Measurements from ENCODE around the gene STK38. TPM values are rescaled to one million over a fixed set of nuclear protein-coding genes. Genes with fewer than 3 reads are reported as not detected.

Gene STK38
- polyA plus RNA-seq, 2 of the 4 experiments (the other 2 are of a cell fraction), result 30.0 to 30.9 TPM

DNA sequence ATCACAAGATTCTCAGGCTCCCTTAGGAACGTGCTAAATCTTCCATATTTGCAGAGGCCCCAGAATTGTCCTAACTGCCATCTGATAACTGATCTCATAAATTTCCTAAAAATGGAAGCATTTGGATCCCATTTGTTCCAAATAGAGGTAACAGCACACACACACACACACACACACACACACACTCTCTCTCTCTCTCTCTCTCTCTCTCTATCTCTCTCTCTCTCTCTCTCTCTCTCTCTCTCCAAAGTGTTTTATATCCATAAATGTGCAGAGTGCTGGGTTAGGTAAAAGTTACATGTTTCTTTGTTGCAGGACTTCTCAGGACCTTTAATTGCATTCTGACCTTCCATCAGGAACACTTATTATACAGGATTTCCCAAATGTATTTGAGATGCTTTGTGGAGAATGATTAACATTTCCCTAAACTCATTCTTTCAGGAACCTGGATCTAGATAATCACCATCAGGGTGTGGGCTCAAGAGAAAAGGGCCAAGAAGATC is 8.5 kb upstream of the STK38 start (continued):
- TF ChIP-seq TP53 (CRISPR knock-in tag; IDR thresholded peaks at IDR 0.05) (no peak), EHMT2 (IDR thresholded peaks at IDR 0.05; ENCODE audit: low read depth) (no peak), SMC3 (IDR thresholded peaks at IDR 0.05) (no peak), JUN (IDR thresholded peaks at IDR 0.05) (no peak), HOXB13 (CRISPR knock-in tag; IDR thresholded peaks at IDR 0.05; ENCODE audit: low read depth) (no peak)
- TF ChIP-seq, protein P1, sequence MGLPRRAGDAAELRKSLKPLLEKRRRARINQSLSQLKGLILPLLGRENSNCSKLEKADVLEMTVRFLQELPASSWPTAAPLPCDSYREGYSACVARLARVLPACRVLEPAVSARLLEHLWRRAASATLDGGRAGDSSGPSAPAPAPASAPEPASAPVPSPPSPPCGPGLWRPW (IDR thresholded peaks at IDR 0.05), result no peak
- TF ChIP-seq, protein P2, sequence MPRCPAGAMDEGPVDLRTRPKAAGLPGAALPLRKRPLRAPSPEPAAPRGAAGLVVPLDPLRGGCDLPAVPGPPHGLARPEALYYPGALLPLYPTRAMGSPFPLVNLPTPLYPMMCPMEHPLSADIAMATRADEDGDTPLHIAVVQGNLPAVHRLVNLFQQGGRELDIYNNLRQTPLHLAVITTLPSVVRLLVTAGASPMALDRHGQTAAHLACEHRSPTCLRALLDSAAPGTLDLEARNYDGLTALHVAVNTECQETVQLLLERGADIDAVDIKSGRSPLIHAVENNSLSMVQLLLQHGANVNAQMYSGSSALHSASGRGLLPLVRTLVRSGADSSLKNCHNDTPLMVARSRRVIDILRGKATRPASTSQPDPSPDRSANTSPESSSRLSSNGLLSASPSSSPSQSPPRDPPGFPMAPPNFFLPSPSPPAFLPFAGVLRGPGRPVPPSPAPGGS (IDR thresholded peaks at IDR 0.05), result no peak

- 92% methylated on average over 1 of the region's 1 CpG for WGBS (ENCODE audit: missing lambda C conversion rate)
- ChIA-PET POLR2A (no interaction called here), CTCF (interaction anchor here (1.1 kb wide), 1 partner anchor 64 kb away, joined by 3 read pairs; no protein-coding TSS in a partner anchor)
- ATAC-seq, result no peak
- Histone ChIP-seq H3K4me1 (peaks cover 11% of the 10 kb centered on the region), H3K27ac (no peak overlapping the region), H3K4me2 (no peak overlapping the region), H3K4me3 (no peak overlapping the region), H3K9me3 (no peaks in the 10 kb centered on the region)
- no peak for TF ChIP-seq JUN (IDR thresholded peaks at IDR 0.05)
- no peak for TF ChIP-seq SMC3 (IDR thresholded peaks at IDR 0.05)
- no peak for TF ChIP-seq KDM5A (IDR thresholded peaks at IDR 0.05)
- TF ChIP-seq, protein P3, sequence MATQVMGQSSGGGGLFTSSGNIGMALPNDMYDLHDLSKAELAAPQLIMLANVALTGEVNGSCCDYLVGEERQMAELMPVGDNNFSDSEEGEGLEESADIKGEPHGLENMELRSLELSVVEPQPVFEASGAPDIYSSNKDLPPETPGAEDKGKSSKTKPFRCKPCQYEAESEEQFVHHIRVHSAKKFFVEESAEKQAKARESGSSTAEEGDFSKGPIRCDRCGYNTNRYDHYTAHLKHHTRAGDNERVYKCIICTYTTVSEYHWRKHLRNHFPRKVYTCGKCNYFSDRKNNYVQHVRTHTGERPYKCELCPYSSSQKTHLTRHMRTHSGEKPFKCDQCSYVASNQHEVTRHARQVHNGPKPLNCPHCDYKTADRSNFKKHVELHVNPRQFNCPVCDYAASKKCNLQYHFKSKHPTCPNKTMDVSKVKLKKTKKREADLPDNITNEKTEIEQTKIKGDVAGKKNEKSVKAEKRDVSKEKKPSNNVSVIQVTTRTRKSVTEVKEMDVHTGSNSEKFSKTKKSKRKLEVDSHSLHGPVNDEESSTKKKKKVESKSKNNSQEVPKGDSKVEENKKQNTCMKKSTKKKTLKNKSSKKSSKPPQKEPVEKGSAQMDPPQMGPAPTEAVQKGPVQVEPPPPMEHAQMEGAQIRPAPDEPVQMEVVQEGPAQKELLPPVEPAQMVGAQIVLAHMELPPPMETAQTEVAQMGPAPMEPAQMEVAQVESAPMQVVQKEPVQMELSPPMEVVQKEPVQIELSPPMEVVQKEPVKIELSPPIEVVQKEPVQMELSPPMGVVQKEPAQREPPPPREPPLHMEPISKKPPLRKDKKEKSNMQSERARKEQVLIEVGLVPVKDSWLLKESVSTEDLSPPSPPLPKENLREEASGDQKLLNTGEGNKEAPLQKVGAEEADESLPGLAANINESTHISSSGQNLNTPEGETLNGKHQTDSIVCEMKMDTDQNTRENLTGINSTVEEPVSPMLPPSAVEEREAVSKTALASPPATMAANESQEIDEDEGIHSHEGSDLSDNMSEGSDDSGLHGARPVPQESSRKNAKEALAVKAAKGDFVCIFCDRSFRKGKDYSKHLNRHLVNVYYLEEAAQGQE (IDR thresholded peaks at IDR 0.05), result no peak
- TF ChIP-seq BHLHE40 (IDR thresholded peaks at IDR 0.05; ENCODE audit: low read depth, low read length), result no peak
- TF ChIP-seq, protein P2 (IDR thresholded peaks at IDR 0.05), result no peak
- TF ChIP-seq ZC3H11A (IDR thresholded peaks at IDR 0.05), result no peak
- no peak for TF ChIP-seq JUNB (IDR thresholded peaks at IDR 0.05)
- TF ChIP-seq RNF2 (IDR thresholded peaks at IDR 0.05; ENCODE audit: borderline replicate concordance, low read depth), result no peak
- TF ChIP-seq NR3C1 (IDR thresholded peaks at IDR 0.05), result no peak
- FAIRE-seq, result no peak
- DNase-seq (ENCODE audit: low read depth in 1 of 2, low spot score in 1 of 2), result no peak
Observed at GRCh38 chr6:36550473-36551000, 3.3 kb upstream of the STK38 start.

DNA sequence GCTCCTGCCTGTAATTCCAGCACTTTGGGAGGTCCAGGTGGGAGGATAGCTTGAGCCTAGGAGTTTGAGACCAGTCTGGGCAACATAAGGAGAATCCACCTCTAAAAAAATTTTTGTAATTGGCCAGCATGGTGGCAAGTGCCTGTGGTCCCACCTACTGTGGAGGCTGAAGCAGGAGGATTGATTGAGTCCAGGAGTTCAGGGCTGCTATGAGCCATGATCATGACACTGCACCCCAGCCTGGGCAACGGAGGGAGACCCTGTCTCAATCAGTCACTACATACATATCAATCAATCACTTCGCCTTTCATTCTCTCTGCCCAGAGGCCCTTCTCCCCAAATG is 1.1 kb upstream of the STK38 start:
- WGBS (ENCODE audit: missing lambda C conversion rate), result 100% methylated on average over 2 of the region's 2 CpGs
- POLR2A ChIA-PET, result no interaction called here
- peak overlapping the region; percentile 56; the same call in 1 of the 3 replicates for H3K4me2 ChIP-seq
- peaks cover 27% of the 10 kb centered on the region for H3K4me1 ChIP-seq
- H3K27ac ChIP-seq, result peak overlapping the region in 1 of 2 experiments; percentile 99; a peak in 3 of 6 replicates
- H3K4me3 ChIP-seq, result no peak overlapping the region
- DNase-seq (ENCODE audit: low read depth in 1 of 2, low spot score in 1 of 2) (no peak), ATAC-seq (no peak), FAIRE-seq (no peak)
- CTCF ChIA-PET, result interaction anchor here (1.1 to 1.3 kb wide), 2 partner anchors 28 to 31 kb away, joined by 3 to 8 read pairs; no protein-coding TSS in a partner anchor
- no peaks in the 10 kb centered on the region for H3K9me3 ChIP-seq
- TF ChIP-seq ZFP36 (IDR thresholded peaks at IDR 0.05; ENCODE audit: borderline replicate concordance, partially characterized antibody) (no peak), HEYL (CRISPR knock-in tag; IDR thresholded peaks at IDR 0.05) (no peak), KDM1A (IDR thresholded peaks at IDR 0.05; ENCODE audit: low read depth) (no peak), NPAS2 (CRISPR knock-in tag; IDR thresholded peaks at IDR 0.05; ENCODE audit: borderline replicate concordance) (no peak), CBX2 (IDR thresholded peaks at IDR 0.05; ENCODE audit: borderline replicate concordance, low read depth) (no peak), SMC3 (IDR thresholded peaks at IDR 0.05) (no peak), E2F6 (IDR thresholded peaks at IDR 0.05; ENCODE audit: borderline replicate concordance, low read depth) (no peak), RARB (CRISPR knock-in tag; IDR thresholded peaks at IDR 0.05) (no peak), USF2 (IDR thresholded peaks at IDR 0.05) (no peak), POLR2A (IDR thresholded peaks at IDR 0.05; ENCODE audit: low read length) (no peak), TP53 (CRISPR knock-in tag; IDR thresholded peaks at IDR 0.05) (no peak), JUN (IDR thresholded peaks at IDR 0.05) (no peak), JUNB (IDR thresholded peaks at IDR 0.05) (no peak)
- TF ChIP-seq, protein P3 (IDR thresholded peaks at IDR 0.05), result no peak

All from A549 (cell line).